Activated naive CD4-positive, alpha-beta T cell treated with anti-CD3 and anti-CD28 coated beads for 36 hours (primary cell): ENCODE measurements around the gene TYW1. TPM values are rescaled to one million over a fixed set of nuclear protein-coding genes. Genes with fewer than 3 reads are reported as not detected.
"Not testable (repeated sequence)": the region's sequence is repeated elsewhere in the genome, so short reads cannot be mapped to it uniquely, and the experiment has no call there.

Experiments
- CTCF ChIA-PET: fragments of 350-600 bp; sonication (Branson Sonifier 250); formaldehyde crosslinking; loops from one replicate; lab custom pipeline; 2021; ENCODE audit warnings: antibody characterized with exemption; lab: Charles Lee
- DNase-seq: peaks from one replicate; pipeline ENCODE4 v3.0.0-alpha.2; 2020
- H3K27ac Mint-ChIP-seq: one replicate; pipeline ENCODE4 v1.8.0; 2021; ENCODE audit warnings: mild to moderate bottlenecking, mixed read lengths
- H3K27me3 Mint-ChIP-seq: one replicate; pipeline ENCODE4 v1.8.0; 2021; ENCODE audit warnings: low read depth, mixed read lengths
- H3K36me3 Mint-ChIP-seq: one replicate; pipeline ENCODE4 v1.8.0; 2021; ENCODE audit warnings: low read depth, mixed read lengths
- H3K4me1 Mint-ChIP-seq: one replicate; pipeline ENCODE4 v1.8.0; 2021; ENCODE audit warnings: low read depth, mixed read lengths
- H3K4me3 Mint-ChIP-seq: one replicate; pipeline ENCODE4 v1.8.0; 2021; ENCODE audit warnings: mild to moderate bottlenecking, moderate library complexity, mixed read lengths
- H3K9me3 Mint-ChIP-seq: one replicate; pipeline ENCODE4 v1.8.0; 2021; ENCODE audit warnings: mixed read lengths
- intact Hi-C: fragments of 100-400 bp; cut with micrococcal nuclease; formaldehyde crosslinking; loops from one replicate; pipeline ENCODE4 v1.15.1; 2023
- microRNA-seq: library from miRNA; unstranded; fragments of <30 nt; microRNA quantifications from one replicate; pipeline ENCODE4 v1.2.0, GENCODE V29; 2022; ENCODE audit warnings: borderline microRNAs expressed, borderline replicate concordance
- total RNA-seq, 2 experiments: library from RNA; stranded (reverse); gene quantifications; one replicate each; pipeline ENCODE4 v1.2.3, GENCODE V29; 2021

The TYW1 gene
- total RNA-seq, 2 experiments from 2014 or later: 12.9 to 13.5 TPM

DNA sequence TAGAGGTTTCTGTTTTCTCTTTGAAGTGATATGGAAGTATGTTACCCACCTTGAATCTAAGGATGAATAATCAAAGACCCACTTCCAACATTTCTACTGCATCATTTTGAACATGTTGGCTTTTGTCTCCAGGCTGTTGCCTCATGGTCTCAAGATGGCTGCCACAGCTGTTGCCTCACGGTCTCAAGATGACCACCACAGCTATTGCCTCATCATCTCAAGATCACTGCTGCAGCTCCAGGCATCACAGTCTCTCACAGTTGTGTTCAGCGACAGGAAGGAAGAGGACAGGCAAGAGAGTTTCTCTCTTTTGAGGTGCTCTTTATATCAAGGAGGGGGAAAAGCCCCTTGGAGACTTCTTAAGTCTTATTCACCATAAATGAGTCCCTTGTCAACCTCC, 267.4 kb downstream of the TYW1 start:
- intact Hi-C loops, DNase-seq, H3K36me3 Mint-ChIP-seq, H3K27me3 Mint-ChIP-seq, H3K27ac Mint-ChIP-seq, H3K4me3 Mint-ChIP-seq, CTCF ChIA-PET, H3K9me3 Mint-ChIP-seq, H3K4me1 Mint-ChIP-seq: not testable (repeated sequence)

DNA sequence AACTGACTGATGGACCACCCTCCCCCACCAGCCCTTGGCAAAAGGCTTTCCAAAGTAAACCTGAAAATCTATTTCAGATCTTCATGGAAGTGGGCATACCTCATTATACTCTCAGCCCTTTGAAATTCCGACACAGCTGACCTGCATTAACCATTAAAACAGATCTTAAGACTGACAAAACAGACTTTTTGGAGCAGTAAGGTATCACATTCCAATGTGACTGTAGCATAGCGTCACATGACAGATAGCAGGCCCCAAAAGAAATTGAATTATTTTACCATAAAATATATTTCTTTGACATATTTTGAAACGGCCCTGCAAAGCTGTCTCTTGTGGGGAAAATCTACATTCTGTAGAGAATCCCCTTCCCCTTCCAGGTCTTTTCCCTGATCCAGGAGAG, 269.4 kb downstream of the TYW1 start:
- DNase-seq, H3K4me1 Mint-ChIP-seq, intact Hi-C loops, H3K27ac Mint-ChIP-seq, H3K9me3 Mint-ChIP-seq, H3K27me3 Mint-ChIP-seq, H3K4me3 Mint-ChIP-seq, CTCF ChIA-PET, H3K36me3 Mint-ChIP-seq: not testable (repeated sequence)

DNA sequence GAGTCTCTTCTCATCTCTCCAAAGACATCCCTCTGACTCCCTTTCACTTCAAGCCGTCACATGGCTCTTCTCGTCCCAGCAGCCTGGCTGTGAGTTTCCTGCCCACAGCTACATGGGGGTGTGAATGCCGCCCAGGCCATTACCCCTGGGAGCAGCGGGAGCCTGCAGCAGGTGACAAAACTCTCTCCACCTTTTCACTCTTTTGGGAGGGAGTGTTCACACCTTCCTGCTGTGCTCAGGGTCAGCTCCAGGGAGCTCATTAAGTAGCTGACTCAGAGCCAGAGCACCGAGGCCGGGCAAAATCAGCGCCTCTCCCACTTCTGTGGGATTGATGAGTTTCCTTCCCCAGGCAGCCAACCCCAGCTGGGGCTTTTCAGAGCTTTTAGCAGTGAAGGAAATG, 271.3 kb downstream of the TYW1 start:
- Mint-ChIP-seq H3K27ac (no peak overlapping the region), H3K9me3 (no peaks in the 10 kb centered on the region), H3K4me3 (no peak overlapping the region), H3K27me3 (no peaks in the 10 kb centered on the region), H3K36me3 (peaks cover 7% of the 10 kb centered on the region), H3K4me1 (no peaks in the 10 kb centered on the region)
- CTCF ChIA-PET: no interaction called here
- intact Hi-C loops: no loop called here
- DNase-seq: no peak

DNA sequence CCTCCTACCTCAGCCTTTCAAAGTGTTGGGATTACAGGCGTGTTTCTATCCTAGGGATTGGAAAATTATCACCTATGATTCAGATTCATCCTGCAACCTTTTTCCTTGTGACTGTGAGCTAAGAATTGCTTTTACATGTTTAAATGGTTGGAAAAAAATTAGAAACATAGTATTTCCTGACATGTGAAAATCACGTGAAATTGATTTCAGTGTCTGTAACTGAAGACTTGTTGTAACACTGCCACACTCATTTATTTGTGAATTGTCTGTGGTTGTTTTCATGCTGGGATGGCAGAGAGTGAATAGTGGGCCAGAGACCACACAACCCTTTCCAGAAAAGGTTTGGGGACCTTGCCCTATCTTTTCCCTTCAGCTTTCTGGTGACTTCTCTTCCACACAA, 273.3 kb downstream of the TYW1 start:
- H3K4me3 Mint-ChIP-seq, H3K27me3 Mint-ChIP-seq, H3K36me3 Mint-ChIP-seq, H3K4me1 Mint-ChIP-seq, DNase-seq, intact Hi-C loops, CTCF ChIA-PET, H3K9me3 Mint-ChIP-seq, H3K27ac Mint-ChIP-seq: not testable (repeated sequence)

Small RNA genes lying within 50 kb of the gene (microRNA-seq; reads per million reads assigned to microRNA genes)
- not detected for gene MIR4650-1

Other genes with a start within 250 kb of the TYW1 start
- gene TMEM248, start 75.6 kb upstream of the TYW1 start, total RNA-seq: 10 to 100 TPM; 51.4 to 54.0 TPM
- gene SBDS, start 1.2 kb upstream of the TYW1 start, total RNA-seq: 10 to 100 TPM; 42.2 to 46.0 TPM